Measurements from ENCODE around the gene DSN1.

GRCh38 chr20:36779656-36780025 lies 6.1 kb upstream of the DSN1 start:
- TF ChIP-seq POLR2A (IDR thresholded peaks at IDR 0.05) (no peak), CTCF (IDR thresholded peaks at IDR 0.05) (no peak)

All from body of pancreas (tissue), 4 donors.